GM12865 (cell line): ENCODE data around the gene RCOR2.
A peak's percentile ranks its signal among the peaks of the same experiment; 100 is the strongest.

Experiments used
- DNase-seq: peaks from one replicate; pipeline ENCODE4 v3.0.0; 2010; ENCODE audit warnings: low read depth
- H3K4me3 ChIP-seq: 2 replicates; pipeline ENCODE4 v1.5.1; 2011; ENCODE audit warnings: mild to moderate bottlenecking, low read depth, low read length, control low read depth
- CTCF ChIP-seq: IDR thresholded peaks from 2 replicates; pipeline ENCODE4 v1.5.1; 2011; ENCODE audit warnings: low read length, control low read depth, low read depth, inconsistent platforms; ENCODE audit not compliant: insufficient read depth; ENCODE audit errors: missing control alignments

Gene RCOR2

GRCh38 chr11:63901660-63902059 lies 15.3 kb downstream of the RCOR2 start:
- H3K4me3 ChIP-seq: no peak overlapping the region
- TF ChIP-seq CTCF: peak; percentile 25
- DNase-seq: peak; percentile 27

GRCh38 chr11:63897459-63898146 lies 19.4 kb downstream of the RCOR2 start:
- DNase-seq: no peak
- no peak for TF ChIP-seq CTCF
- no peak overlapping the region for H3K4me3 ChIP-seq

GRCh38 chr11:63896071-63896470 lies 20.9 kb downstream of the RCOR2 start:
- DNase-seq: no peak
- H3K4me3 ChIP-seq: no peak overlapping the region
- no peak for TF ChIP-seq CTCF

- no peak overlapping the region for H3K4me3 ChIP-seq
- TF ChIP-seq CTCF: no peak
- DNase-seq: no peak
Measured at GRCh38 chr11:63893355-63893754, 23.6 kb downstream of the RCOR2 start.

GRCh38 chr11:63892228-63892627 lies 24.7 kb downstream of the RCOR2 start:
- peak; percentile 20 for DNase-seq
- no peak overlapping the region for H3K4me3 ChIP-seq
- no peak for TF ChIP-seq CTCF

- no peak overlapping the region for H3K4me3 ChIP-seq
- no peak for DNase-seq
- TF ChIP-seq CTCF: no peak
Measured at GRCh38 chr11:63890368-63890767, 26.6 kb downstream of the RCOR2 start.

- TF ChIP-seq CTCF: no peak
- DNase-seq: no peak
- peak overlapping the region; percentile 66; the same call in 1 of the 2 replicates for H3K4me3 ChIP-seq
Measured at GRCh38 chr11:63889344-63889743, 27.6 kb downstream of the RCOR2 start.
